ENCODE measurements around the gene PMS2. TPM values are rescaled to one million over a fixed set of nuclear protein-coding genes. Genes with fewer than 3 reads are reported as not detected.
"Not testable (repeated sequence)": the region's sequence is repeated elsewhere in the genome, so short reads cannot be mapped to it uniquely, and the experiment has no call there.

PMS2 gene, protein sequence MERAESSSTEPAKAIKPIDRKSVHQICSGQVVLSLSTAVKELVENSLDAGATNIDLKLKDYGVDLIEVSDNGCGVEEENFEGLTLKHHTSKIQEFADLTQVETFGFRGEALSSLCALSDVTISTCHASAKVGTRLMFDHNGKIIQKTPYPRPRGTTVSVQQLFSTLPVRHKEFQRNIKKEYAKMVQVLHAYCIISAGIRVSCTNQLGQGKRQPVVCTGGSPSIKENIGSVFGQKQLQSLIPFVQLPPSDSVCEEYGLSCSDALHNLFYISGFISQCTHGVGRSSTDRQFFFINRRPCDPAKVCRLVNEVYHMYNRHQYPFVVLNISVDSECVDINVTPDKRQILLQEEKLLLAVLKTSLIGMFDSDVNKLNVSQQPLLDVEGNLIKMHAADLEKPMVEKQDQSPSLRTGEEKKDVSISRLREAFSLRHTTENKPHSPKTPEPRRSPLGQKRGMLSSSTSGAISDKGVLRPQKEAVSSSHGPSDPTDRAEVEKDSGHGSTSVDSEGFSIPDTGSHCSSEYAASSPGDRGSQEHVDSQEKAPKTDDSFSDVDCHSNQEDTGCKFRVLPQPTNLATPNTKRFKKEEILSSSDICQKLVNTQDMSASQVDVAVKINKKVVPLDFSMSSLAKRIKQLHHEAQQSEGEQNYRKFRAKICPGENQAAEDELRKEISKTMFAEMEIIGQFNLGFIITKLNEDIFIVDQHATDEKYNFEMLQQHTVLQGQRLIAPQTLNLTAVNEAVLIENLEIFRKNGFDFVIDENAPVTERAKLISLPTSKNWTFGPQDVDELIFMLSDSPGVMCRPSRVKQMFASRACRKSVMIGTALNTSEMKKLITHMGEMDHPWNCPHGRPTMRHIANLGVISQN
- total RNA-seq = 12.5 TPM
- long read RNA-seq, partial matches to known transcripts = 1 of 6 reads
- long read RNA-seq, other reads (novel, unspliced or antisense) = 1 of 6 reads

DNA sequence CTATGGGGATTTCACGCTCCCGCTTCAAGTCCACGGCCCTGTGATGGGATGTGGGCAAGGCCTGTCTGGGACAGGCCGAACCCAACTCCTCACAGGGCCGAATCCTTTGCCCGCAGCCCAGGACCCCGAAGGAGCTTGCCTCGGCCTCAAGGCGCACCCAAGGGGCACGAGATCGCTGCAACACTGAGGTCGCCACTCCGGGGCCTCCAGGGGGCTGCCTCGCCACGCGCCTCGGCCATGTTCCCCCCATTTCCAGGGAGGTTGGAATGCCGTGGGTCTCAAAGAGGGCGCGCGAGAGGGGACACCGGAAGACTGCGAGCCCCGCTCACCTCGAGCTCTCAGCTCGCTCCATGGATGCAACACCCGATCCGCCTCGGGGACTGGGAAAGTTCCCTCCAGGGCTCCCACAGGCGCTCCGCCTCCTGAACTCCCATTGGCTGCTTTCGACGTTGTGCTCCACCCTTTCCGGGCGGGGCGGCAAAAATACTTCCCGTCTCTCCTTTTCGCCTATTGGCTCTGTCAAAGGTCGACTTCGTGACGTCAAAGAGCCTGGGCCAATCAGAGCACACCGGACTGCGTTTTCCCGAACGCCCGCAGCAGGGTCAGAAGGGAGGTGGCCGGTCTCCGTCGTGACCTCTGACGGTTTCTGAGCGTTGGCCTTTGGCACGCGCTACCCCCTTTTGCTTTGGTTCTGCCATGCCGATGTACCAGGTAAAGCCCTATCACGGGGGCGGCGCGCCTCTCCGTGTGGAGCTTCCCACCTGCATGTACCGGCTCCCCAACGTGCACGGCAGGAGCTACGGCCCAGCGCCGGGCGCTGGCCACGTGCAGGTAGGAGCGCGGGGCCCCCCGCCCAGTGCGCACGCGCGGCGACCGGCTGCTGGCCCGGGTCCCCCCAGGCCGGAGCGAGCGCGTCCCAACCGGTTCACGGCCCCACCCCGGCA is at the start of gene PMS2, which contains the start of gene AIMP2:
TSS of gene PMS2 (minus strand) at position 382 of the 944 bp plus-strand sequence. CDS start at position 352, 30 bp downstream.
TSS of gene AIMP2 (plus strand) at position 605 of the 944 bp plus-strand sequence. CDS start at position 697, 92 bp downstream.
- intact Hi-C loops (cut with DNase I) = no loop called here

DNA sequence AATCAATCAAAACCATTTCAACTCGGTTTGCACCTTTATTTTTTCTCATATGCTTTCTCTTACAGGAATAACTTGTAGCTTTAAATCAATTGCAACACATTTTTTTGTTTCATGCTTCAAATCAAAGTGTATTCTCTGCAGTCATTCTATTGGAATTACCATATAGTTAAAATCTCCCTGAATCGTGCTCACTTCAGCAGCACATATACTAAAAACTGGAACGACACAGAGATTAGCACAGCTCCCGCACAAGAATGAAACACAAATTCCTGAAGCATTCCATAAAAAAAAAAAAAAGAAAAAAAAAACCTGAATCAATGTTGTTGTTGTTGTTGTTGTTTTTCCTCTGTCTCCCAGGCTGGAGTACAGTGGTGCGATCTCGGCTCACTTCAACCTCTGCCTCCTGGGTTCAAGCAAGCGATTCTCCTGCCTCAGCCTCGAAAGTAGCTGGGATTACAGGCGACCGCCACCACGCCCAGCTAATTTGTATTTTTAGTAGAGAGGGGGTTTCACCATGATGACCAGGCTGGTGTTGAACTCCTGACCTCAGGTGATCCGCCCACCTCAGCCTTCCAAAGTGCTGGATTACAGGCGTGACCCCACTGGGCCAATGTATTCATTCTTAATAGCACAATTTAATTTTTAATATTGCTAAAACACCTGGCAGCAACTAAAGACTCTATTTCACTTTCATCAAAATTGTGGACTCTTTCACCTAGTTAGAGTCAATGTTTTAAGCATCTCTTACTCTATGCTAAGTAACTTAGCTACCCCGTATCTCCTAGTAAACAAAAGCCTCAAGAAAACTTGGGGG is 48.7 kb upstream of the PMS2 start:
- Histone ChIP-seq H3K36me3 (peaks cover 24% of the 10 kb centered on the region), H3K27me3 (no peaks in the 10 kb centered on the region), H3K27ac (peak overlapping the region; percentile 93), H3K4me3 (peak overlapping the region; percentile 98), H3K4me1 (peaks cover 22% of the 10 kb centered on the region), H3K9me3 (no peaks in the 10 kb centered on the region)
- TF ChIP-seq, protein P1, sequence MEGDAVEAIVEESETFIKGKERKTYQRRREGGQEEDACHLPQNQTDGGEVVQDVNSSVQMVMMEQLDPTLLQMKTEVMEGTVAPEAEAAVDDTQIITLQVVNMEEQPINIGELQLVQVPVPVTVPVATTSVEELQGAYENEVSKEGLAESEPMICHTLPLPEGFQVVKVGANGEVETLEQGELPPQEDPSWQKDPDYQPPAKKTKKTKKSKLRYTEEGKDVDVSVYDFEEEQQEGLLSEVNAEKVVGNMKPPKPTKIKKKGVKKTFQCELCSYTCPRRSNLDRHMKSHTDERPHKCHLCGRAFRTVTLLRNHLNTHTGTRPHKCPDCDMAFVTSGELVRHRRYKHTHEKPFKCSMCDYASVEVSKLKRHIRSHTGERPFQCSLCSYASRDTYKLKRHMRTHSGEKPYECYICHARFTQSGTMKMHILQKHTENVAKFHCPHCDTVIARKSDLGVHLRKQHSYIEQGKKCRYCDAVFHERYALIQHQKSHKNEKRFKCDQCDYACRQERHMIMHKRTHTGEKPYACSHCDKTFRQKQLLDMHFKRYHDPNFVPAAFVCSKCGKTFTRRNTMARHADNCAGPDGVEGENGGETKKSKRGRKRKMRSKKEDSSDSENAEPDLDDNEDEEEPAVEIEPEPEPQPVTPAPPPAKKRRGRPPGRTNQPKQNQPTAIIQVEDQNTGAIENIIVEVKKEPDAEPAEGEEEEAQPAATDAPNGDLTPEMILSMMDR (IDR thresholded peaks at IDR 0.05) = no peak
- no peak for ATAC-seq
- intact Hi-C loops (cut with DNase I) = no loop called here
- no peak for DNase-seq

More for the DNA sequence above, at the start of gene PMS2, which contains the start of gene AIMP2:
- TF ChIP-seq, protein P1 (IDR thresholded peaks at IDR 0.05) = no peak
- Histone ChIP-seq H3K9me3 (no peaks in the 10 kb centered on the region), H3K36me3 (peaks cover under 1% of the 10 kb centered on the region), H3K4me3 (peak within 1 kb of the TSS; percentile 81), H3K27me3 (no peaks in the 10 kb centered on the region), H3K27ac (peak within 1 kb of the TSS; percentile 90), H3K4me1 (peaks cover 33% of the 10 kb centered on the region)
- ATAC-seq = peak; percentile 96
- DNase-seq = peak; percentile 98

DNA sequence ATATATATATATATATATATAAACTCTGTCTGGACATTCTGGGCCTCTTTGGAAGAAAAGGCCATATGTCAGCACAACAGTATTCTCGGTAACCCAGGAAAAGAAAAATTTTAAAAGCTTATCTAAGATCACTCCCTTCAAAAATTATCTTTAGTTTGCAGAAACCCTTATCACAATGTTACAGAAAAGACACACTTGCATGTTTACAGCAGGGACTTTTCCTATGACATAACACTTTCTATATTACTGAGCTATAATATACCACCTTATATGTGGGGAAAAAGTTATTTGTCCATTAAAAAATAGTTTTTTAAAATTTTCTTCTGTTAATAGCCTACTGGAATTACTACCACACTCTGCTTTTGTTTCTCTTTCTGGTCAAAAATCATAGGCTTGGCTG is 47.8 kb upstream of the PMS2 start:
- no peaks in the 10 kb centered on the region for H3K27me3 ChIP-seq
- TF ChIP-seq, protein P1 (IDR thresholded peaks at IDR 0.05) = no peak
- ATAC-seq (no peak), DNase-seq (no peak)
- H3K4me3 ChIP-seq = no peak overlapping the region
- H3K27ac ChIP-seq = no peak overlapping the region
- peaks cover 24% of the 10 kb centered on the region for H3K36me3 ChIP-seq
- H3K9me3 ChIP-seq = no peaks in the 10 kb centered on the region
- peaks cover 22% of the 10 kb centered on the region for H3K4me1 ChIP-seq
- intact Hi-C loops (cut with DNase I) = no loop called here

DNA sequence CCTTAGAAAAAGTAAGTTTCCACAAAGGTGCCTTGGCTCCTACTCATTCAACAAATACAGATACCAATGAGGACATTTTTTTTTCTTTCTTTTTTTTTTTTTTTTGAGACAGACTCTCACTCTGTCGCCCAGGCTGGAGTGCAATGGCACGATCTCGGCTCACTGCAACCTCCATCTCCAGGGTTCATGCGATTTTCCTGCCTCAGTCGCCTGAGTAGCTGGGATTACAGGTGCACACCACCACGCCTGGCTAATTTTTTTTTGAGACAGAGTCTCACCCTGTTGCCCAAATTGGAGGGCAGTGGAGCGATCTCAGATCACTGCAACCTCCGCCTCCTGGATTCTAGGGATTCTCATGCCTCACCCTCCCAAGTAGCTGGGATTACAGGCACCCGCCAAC is 42.3 kb upstream of the PMS2 start:
- H3K27me3 ChIP-seq; H3K4me3 ChIP-seq; H3K27ac ChIP-seq; H3K9me3 ChIP-seq; ATAC-seq; DNase-seq; H3K4me1 ChIP-seq; intact Hi-C loops (cut with DNase I): not testable (repeated sequence)
- H3K36me3 ChIP-seq = peaks cover 61% of the 10 kb centered on the region

DNA sequence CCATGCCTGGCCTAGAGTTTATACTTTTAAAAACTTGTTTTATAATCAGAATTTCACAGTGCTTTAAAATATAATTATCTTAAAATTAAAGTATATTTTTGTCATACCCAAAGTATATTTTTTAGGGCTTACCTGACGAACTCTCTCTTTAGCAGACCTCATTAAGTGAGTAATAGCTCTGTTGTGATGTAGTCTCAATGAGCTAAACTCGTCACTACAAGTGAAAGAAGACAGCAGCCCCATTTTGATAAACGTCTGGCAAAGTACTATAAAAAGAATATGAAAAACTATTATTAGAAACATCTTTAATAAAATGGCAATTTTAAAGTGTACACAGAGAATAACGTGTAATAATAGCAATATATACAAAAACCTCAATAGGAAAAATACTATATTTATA is 40.9 kb upstream of the PMS2 start:
- H3K36me3 ChIP-seq = peaks cover 73% of the 10 kb centered on the region
- ATAC-seq = no peak

More for the DNA sequence above, 40.9 kb upstream of the PMS2 start:
- Histone ChIP-seq H3K4me3 (no peak overlapping the region), H3K27me3 (no peaks in the 10 kb centered on the region), H3K27ac (no peak overlapping the region), H3K4me1 (no peaks in the 10 kb centered on the region), H3K9me3 (no peaks in the 10 kb centered on the region)
- DNase-seq = no peak
- TF ChIP-seq, protein P1 (IDR thresholded peaks at IDR 0.05) = no peak
- intact Hi-C loops (cut with DNase I) = no loop called here
